PC-9 (cell line): ENCODE measurements around the gene ITGA3. TPM values are rescaled to one million over a fixed set of nuclear protein-coding genes. Genes with fewer than 3 reads are reported as not detected.

ENCODE experiments used
- BruUV-seq: library from RNA; stranded (reverse); fragments of 400-500 nt; replicated peaks from 2 replicates; lab custom pipeline; 2021; lab: Mats Ljungman, UMichigan
- CTCF ChIA-PET: fragments of 300-600 bp; sonication (Branson Sonifier 250); formaldehyde crosslinking; loops from one replicate; lab custom pipeline; 2022; ENCODE audit warnings: antibody characterized with exemption; lab: Charles Lee
- POLR2A ChIA-PET: fragments of 300-600 bp; sonication (Branson Sonifier 250); formaldehyde crosslinking; loops from one replicate; lab custom pipeline; 2022; ENCODE audit warnings: antibody characterized with exemption; ENCODE audit not compliant: unreplicated experiment; lab: Charles Lee
- DNase-seq, 2 experiments: peaks; one replicate each; pipeline versions ENCODE4 v3.0.0 to v3.0.0-alpha.2; 2015 to 2022; ENCODE audit warnings: mixed read lengths in 1 of 2
- H2AFZ ChIP-seq: fragments of 200-600 bp; sonication (generic); 2 replicates; pipeline ENCODE4 v1.8.1; 2017; ENCODE audit warnings: antibody characterized with exemption
- H3F3A ChIP-seq: fragments of 200-600 bp; sonication (generic); 2 replicates; pipeline ENCODE4 v1.8.1; 2017; ENCODE audit warnings: antibody characterized with exemption, mild to moderate bottlenecking, low read depth; ENCODE audit not compliant: insufficient read depth
- H3K27ac ChIP-seq: fragments of 200-600 bp; sonication (generic); 2 replicates; pipeline ENCODE4 v1.6.1; 2016; ENCODE audit warnings: mixed run types
- H3K27me3 ChIP-seq: fragments of 200-600 bp; sonication (generic); 2 replicates; pipeline ENCODE4 v1.6.1; 2016; ENCODE audit warnings: low read depth, mixed run types; ENCODE audit not compliant: insufficient read depth
- H3K36me3 ChIP-seq: fragments of 200-600 bp; sonication (generic); 2 replicates; pipeline ENCODE4 v1.6.1; 2016; ENCODE audit warnings: low read depth, mixed run types
- H3K4me1 ChIP-seq: fragments of 200-600 bp; sonication (generic); replicated peaks from 2 replicates; pipeline ENCODE4 v1.6.1; 2016; ENCODE audit warnings: mixed run types; ENCODE audit not compliant: insufficient read depth
- H3K4me2 ChIP-seq: fragments of 200-600 bp; sonication (generic); 2 replicates; pipeline ENCODE4 v1.6.1; 2017; ENCODE audit warnings: mixed run types
- H3K4me3 ChIP-seq: fragments of 200-600 bp; sonication (generic); 2 replicates; pipeline ENCODE4 v1.6.1; 2016; ENCODE audit warnings: mixed run types
- H3K79me2 ChIP-seq: fragments of 200-600 bp; sonication (generic); 2 replicates; pipeline ENCODE4 v1.6.1; 2017; ENCODE audit warnings: low read depth, mixed run types
- H3K9me2 ChIP-seq: fragments of 200-600 bp; sonication (generic); 2 replicates; pipeline ENCODE4 v1.8.1; 2017; ENCODE audit warnings: mild to moderate bottlenecking; ENCODE audit not compliant: insufficient read depth
- H3K9me3 ChIP-seq: fragments of 200-600 bp; sonication (generic); 2 replicates; pipeline ENCODE4 v1.8.1; 2016; ENCODE audit warnings: low read depth; ENCODE audit not compliant: insufficient read depth
- H4K20me1 ChIP-seq: fragments of 200-600 bp; sonication (generic); 2 replicates; pipeline ENCODE4 v1.8.1; 2017; ENCODE audit not compliant: insufficient read depth
- EZH2 ChIP-seq: fragments of 200-600 bp; sonication (generic); IDR thresholded peaks from 2 replicates; pipeline ENCODE4 v1.8.0; 2017; ENCODE audit warnings: antibody characterized with exemption, low read depth
- intact Hi-C: fragments of 100-400 bp; cut with micrococcal nuclease; formaldehyde crosslinking; loops from one replicate; pipeline ENCODE4 v1.10.0; 2022; ENCODE audit not compliant: unreplicated experiment
- total RNA-seq: library from RNA; stranded (reverse); gene quantifications from 2 replicates; pipeline ENCODE4 v1.2.3, GENCODE V29; 2021
- TF ChIP-seq, protein P1 (sequence below): fragments of 200-600 bp; sonication (generic); conservative IDR thresholded peaks from 2 replicates; pipeline ENCODE4 v1.6.1; 2017; ENCODE audit warnings: mixed run types, antibody characterized with exemption, mild to moderate bottlenecking, moderate library complexity

ITGA3 gene
- total RNA-seq, 1 experiment from 2014 or later = 291 TPM

DNA sequence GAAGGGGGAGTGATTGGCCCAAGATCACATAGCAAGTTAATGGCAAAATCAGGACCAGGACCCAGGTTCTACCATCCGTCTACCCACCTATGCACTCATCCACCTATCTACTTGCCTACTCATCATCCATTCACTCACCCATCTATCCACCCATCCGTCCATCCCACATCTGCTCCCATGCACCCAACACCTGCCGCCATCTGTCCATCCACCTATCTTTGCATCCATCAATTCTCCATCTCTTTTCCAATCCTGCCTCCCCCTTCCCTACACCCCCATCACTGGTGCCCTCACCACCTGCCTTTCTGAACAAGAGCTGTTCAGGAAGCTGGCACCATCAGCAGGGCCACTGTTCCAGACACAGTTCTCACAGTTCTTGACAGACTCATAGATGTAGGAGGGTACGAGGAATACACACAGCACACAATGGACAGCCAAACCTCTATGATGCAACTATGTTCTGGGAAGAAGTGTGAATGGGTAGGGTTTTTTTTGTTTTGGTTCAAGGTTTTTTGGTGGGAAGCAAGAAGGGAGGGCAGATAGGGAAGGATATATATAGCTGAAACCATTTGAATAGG is 69.6 kb downstream of the ITGA3 start:
- no peak for TF ChIP-seq EZH2
- TF ChIP-seq, protein P1, sequence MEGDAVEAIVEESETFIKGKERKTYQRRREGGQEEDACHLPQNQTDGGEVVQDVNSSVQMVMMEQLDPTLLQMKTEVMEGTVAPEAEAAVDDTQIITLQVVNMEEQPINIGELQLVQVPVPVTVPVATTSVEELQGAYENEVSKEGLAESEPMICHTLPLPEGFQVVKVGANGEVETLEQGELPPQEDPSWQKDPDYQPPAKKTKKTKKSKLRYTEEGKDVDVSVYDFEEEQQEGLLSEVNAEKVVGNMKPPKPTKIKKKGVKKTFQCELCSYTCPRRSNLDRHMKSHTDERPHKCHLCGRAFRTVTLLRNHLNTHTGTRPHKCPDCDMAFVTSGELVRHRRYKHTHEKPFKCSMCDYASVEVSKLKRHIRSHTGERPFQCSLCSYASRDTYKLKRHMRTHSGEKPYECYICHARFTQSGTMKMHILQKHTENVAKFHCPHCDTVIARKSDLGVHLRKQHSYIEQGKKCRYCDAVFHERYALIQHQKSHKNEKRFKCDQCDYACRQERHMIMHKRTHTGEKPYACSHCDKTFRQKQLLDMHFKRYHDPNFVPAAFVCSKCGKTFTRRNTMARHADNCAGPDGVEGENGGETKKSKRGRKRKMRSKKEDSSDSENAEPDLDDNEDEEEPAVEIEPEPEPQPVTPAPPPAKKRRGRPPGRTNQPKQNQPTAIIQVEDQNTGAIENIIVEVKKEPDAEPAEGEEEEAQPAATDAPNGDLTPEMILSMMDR = no peak
- DNase-seq = no peak
- Histone ChIP-seq H3K27ac (no peak overlapping the region), H2AFZ (no peak overlapping the region), H3K9me2 (no peaks in the 10 kb centered on the region), H3K4me3 (no peak overlapping the region), H3K4me2 (no peak overlapping the region), H3F3A (no peaks in the 10 kb centered on the region; the same call in 1 of the 2 replicates), H3K36me3 (no peaks in the 10 kb centered on the region), H3K4me1 (no peaks in the 10 kb centered on the region), H3K27me3 (peaks cover 32% of the 10 kb centered on the region), H3K79me2 (no peaks in the 10 kb centered on the region), H4K20me1 (no peaks in the 10 kb centered on the region), H3K9me3 (no peaks in the 10 kb centered on the region)
- BruUV-seq = no TSS peak
- POLR2A ChIA-PET = no interaction called here
- intact Hi-C loops = no loop called here
- CTCF ChIA-PET = no interaction called here

DNA sequence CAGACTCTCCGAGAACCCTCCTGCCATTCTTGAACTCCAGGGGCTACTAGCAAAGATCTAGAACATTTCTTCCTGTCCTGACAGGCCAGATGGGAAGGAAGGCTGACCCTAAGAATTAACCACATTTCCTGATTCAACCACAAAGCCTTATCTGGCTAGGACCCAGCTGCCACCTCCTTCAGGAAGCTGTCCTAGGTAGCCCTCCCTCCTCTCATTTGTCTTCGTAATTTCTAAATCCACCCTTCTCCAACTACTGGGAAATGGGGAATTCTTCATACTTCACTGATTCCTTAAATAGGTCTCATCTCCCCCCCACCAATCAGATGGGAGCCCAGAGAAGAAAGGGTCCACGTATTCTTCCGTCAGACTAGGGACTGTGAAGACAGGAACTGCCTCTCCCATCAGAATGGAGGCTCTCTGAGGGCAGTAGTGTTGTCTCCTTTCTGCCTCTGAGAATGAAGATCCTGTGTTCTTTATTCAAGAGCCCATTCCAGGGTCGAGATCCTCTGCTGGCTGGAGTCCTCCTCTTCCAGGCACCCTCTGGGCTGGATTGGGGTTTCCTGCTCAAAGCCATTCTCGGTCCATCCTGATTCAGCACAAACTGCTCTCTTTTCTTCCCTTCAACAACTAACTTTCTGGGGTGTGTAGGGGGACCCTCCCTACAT is 71.9 kb downstream of the ITGA3 start:
- no peak overlapping the region for H3K4me3 ChIP-seq
- CTCF ChIA-PET = no interaction called here
- no TSS peak for BruUV-seq
- intact Hi-C loops = no loop called here
- no peak overlapping the region for H2AFZ ChIP-seq
- H3K4me1 ChIP-seq = 0 out of 2 replicates have a peak, but pooled peaks cover 1% of the 10 kb centered on the region
- H3F3A ChIP-seq = peaks cover 8% of the 10 kb centered on the region; the same call in 1 of the 2 replicates
- H3K27me3 ChIP-seq = peaks cover 30% of the 10 kb centered on the region
- H3K9me2 ChIP-seq = no peaks in the 10 kb centered on the region
- no peak overlapping the region for H3K4me2 ChIP-seq
- DNase-seq = no peak
- no peaks in the 10 kb centered on the region for H4K20me1 ChIP-seq
- no peaks in the 10 kb centered on the region for H3K79me2 ChIP-seq
- no peaks in the 10 kb centered on the region for H3K36me3 ChIP-seq
- TF ChIP-seq, protein P1 = no peak
- TF ChIP-seq EZH2 = no peak
- no peaks in the 10 kb centered on the region for H3K9me3 ChIP-seq
- POLR2A ChIA-PET = interaction anchor here (0.6 kb wide), 1 partner anchor 36 kb away, joined by 4 read pairs; no protein-coding TSS in a partner anchor
- no peak overlapping the region for H3K27ac ChIP-seq

DNA sequence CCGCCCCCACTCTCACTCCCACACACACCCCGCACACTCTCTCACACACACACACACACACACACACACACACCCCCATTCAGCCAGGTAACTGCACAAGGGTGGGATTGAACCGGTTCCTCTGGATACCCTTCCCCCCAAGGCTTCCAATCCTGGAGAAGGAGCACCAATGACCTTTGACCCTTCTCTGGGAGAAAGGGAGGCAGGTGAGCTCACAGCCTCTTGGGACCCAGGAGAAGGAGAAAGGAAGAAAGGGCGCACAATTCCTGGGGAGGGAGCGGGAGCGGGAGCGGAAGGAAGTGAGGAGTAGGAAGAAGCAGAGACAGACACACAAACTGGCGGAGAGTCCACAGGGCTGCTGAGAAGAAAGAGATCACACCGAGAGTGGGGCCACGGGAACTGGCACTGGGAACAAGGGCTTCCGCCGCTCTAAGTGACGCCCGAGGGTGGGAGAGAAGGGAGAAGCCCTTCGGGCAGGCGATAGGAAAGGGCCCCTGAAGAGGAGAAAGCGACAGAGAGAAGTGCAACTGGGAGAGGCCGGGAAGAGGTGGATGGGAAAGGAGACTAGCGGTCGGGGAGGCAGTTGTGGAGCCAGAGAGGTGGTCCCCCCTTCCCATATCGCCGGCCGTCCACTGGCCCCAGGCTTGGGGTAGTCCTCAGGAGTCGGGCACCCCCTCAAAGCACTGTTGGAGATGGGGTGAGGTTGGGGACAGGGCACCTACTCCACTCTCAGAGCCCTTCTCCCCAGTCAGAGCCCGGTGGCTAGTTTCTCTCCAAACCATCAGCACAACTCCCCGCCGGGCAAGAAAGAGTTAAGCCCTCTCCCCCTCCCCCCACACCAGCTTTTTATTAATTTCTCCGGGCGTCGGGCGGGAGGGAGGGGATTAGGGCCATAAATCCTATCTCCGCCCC is 72.8 kb downstream of the ITGA3 start:
- Histone ChIP-seq H3K36me3 (no peaks in the 10 kb centered on the region), H4K20me1 (no peaks in the 10 kb centered on the region), H3K27ac (no peak overlapping the region), H2AFZ (no peak overlapping the region), H3K9me2 (no peaks in the 10 kb centered on the region), H3K4me2 (no peak overlapping the region; the same call in 1 of the 2 replicates), H3K9me3 (no peaks in the 10 kb centered on the region), H3K27me3 (peaks cover 28% of the 10 kb centered on the region), H3K4me1 (peaks cover 9% of the 10 kb centered on the region; the same call in 1 of the 2 replicates), H3K4me3 (no peak overlapping the region), H3K79me2 (no peaks in the 10 kb centered on the region), H3F3A (peaks cover 16% of the 10 kb centered on the region; the same call in 1 of the 2 replicates)
- BruUV-seq = no TSS peak
- CTCF ChIA-PET = interaction anchor here (0.6 kb wide), 1 partner anchor 35 kb away, joined by 3 read pairs; no protein-coding TSS in a partner anchor
- intact Hi-C loops = no loop called here
- DNase-seq = no peak
- TF ChIP-seq, protein P1 = no peak
- no peak for TF ChIP-seq EZH2
- POLR2A ChIA-PET = no interaction called here
